ENCODE measurements around the gene CATSPER3. TPM values are rescaled to one million over a fixed set of nuclear protein-coding genes. Genes with fewer than 3 reads are reported as not detected.

Gene CATSPER3
- total RNA-seq, 4 donors from 2014 or later, result 0.42 to 0.65 TPM; not detected in 2

DNA sequence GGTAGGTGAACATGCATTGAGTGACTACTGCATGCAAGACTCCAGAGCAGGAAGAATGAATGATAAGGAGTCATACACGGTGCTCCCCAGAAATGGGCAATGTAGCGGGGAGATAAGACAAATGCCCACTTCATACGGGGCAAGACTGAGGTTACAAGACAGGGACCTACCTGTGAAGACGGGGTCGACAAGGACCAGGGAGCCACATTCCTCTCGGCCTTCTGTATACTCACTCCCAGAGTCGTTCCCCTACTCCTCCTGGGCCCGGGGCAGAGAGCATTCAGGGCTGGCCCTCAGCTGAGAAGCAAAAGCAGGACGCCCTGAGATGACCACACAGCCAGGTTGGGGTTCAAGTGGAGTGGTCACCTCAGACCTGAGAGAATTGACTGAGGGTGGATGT is 39.6 kb downstream of the CATSPER3 start:
- Histone ChIP-seq H3K27me3 (no peaks in the 10 kb centered on the region), H3K9me3 (no peaks in the 10 kb centered on the region), H3K4me1 (peaks cover 0 to 5% (median 0%) of the 10 kb centered on the region in 4 donors), H3K36me3 (no peaks in the 10 kb centered on the region), H3K4me3 (no peak overlapping the region), H3K27ac (replicated peaks in 1 of 4) (no peak overlapping the region)
- TF ChIP-seq, protein P1, sequence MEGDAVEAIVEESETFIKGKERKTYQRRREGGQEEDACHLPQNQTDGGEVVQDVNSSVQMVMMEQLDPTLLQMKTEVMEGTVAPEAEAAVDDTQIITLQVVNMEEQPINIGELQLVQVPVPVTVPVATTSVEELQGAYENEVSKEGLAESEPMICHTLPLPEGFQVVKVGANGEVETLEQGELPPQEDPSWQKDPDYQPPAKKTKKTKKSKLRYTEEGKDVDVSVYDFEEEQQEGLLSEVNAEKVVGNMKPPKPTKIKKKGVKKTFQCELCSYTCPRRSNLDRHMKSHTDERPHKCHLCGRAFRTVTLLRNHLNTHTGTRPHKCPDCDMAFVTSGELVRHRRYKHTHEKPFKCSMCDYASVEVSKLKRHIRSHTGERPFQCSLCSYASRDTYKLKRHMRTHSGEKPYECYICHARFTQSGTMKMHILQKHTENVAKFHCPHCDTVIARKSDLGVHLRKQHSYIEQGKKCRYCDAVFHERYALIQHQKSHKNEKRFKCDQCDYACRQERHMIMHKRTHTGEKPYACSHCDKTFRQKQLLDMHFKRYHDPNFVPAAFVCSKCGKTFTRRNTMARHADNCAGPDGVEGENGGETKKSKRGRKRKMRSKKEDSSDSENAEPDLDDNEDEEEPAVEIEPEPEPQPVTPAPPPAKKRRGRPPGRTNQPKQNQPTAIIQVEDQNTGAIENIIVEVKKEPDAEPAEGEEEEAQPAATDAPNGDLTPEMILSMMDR (IDR thresholded peaks at IDR 0.05), result no peak
- no peak for TF ChIP-seq EP300 (IDR thresholded peaks at IDR 0.05)
- no peak for TF ChIP-seq POLR2A (IDR thresholded peaks at IDR 0.05; ENCODE audit: low read depth)
- DNase-seq (ENCODE audit: extremely low spot score), result peak; percentile 82
- WGBS, result 89% methylated on average over 9 of the region's 9 CpGs
- intact Hi-C loops (cut with DNase I), result no loop called here

DNA sequence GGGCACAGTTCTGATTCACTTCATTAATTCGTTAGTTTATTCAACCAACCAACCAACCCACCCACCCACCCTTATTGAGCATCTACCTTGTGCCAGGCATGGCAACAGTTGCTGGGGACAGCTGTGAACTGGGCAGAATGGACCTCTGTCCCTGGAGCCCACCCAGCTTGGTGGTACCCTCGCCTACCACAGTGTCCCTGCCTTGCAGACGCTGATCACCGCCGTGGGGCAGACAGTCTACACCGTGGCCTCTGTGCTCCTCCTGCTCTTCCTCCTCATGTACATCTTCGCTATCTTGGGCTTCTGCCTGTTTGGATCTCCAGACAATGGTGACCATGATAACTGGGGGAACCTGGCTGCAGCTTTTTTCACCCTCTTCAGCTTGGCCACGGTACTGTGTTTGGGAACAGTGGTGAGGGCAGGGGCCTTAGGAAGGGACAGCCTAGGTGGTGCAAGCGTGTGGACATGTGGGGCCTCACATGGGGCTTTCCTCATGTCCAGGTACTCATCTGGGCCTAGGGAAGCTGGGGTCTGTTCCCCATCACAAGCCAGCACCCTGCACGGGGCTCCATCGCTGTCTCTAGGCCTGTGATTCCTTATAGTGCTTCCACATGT is 40.1 kb downstream of the CATSPER3 start:
- H3K27me3 ChIP-seq, result no peaks in the 10 kb centered on the region
- 86% methylated on average over 11 of the region's 11 CpGs for WGBS
- intact Hi-C loops (cut with DNase I), result no loop called here
- H3K36me3 ChIP-seq, result no peaks in the 10 kb centered on the region
- H3K9me3 ChIP-seq, result no peaks in the 10 kb centered on the region
- TF ChIP-seq EP300 (IDR thresholded peaks at IDR 0.05) (no peak), POLR2AphosphoS5 (IDR thresholded peaks at IDR 0.05) (no peak), POLR2A (IDR thresholded peaks at IDR 0.05; ENCODE audit: low read depth) (no peak)
- TF ChIP-seq, protein P1 (IDR thresholded peaks at IDR 0.05), result no peak
- peaks cover under 1 to 10% (median 4%) of the 10 kb centered on the region in 4 donors for H3K4me1 ChIP-seq
- H3K4me3 ChIP-seq, result no peak overlapping the region
- H3K27ac ChIP-seq (replicated peaks in 1 of 4), result no peak overlapping the region
- no peak for DNase-seq (ENCODE audit: extremely low spot score)

DNA sequence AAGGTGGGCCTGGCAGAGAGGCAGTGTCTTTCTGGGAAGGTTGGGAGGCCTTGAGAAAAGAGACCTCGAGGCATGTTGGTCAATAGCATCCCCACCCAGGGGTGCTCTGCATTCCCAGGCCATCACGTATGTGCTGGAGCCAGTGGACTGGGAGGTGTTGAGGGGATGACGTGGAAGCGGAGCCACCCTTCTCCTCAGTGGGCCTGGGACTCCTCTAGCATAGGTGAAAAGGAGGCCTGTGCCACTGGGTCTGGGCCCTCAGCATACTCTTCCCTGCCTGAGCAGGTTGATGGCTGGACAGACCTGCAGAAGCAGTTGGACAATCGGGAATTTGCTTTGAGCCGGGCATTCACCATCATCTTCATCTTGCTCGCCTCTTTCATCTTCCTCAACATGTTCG is 40.8 kb downstream of the CATSPER3 start:
- no peak overlapping the region for H3K27ac ChIP-seq (replicated peaks in 1 of 4)
- no peaks in the 10 kb centered on the region for H3K9me3 ChIP-seq
- H3K27me3 ChIP-seq, result no peaks in the 10 kb centered on the region
- TF ChIP-seq POLR2AphosphoS5 (IDR thresholded peaks at IDR 0.05) (no peak), EP300 (IDR thresholded peaks at IDR 0.05) (no peak), POLR2A (IDR thresholded peaks at IDR 0.05; ENCODE audit: low read depth) (no peak)
- TF ChIP-seq, protein P1 (IDR thresholded peaks at IDR 0.05), result no peak
- peak; percentile 77 for DNase-seq (ENCODE audit: extremely low spot score)
- intact Hi-C loops (cut with DNase I), result no loop called here
- 85% methylated on average over 7 of the region's 8 CpGs for WGBS
- no peaks in the 10 kb centered on the region for H3K36me3 ChIP-seq
- peaks cover 8 to 17% (median 11%) of the 10 kb centered on the region in 4 donors for H3K4me1 ChIP-seq
- no peak overlapping the region for H3K4me3 ChIP-seq

DNA sequence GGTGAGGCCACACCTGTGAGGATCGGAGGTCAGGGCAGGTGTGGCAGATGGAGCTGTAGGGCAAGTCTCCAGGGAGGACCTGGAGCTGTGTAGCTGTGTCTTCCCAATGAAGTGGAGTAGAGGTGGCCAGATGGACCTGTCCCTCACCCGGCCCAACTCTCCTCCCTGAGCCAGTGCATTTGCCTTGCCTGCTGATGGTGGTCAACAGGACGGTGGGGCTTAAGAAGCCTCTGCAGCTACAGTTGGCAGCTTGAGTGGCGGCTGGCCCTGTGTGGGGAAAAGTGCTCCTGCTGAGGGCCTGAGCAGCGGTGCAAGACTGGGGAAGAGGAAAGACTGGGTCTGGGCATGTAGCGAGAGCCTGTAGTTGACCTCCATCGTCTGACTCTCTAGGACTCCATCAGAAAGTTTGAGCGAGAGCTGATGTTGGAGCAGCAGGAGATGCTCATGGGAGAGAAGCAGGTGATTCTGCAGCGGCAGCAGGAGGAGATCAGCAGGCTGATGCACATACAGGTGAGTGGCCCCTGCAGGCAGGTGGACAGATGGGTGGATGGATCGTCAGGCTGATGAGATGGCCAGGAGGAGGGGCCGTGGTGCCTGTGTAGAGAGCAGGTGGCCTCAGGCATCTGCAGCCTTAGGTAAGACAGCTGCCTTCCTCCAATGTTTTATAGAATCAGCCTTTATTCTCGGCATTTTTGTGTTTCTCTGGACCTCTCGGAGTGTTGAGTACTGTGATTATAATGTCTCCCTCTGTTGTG is 41.5 kb downstream of the CATSPER3 start:
- peak; percentile 77 for DNase-seq (ENCODE audit: extremely low spot score)

More for the DNA sequence above, 41.5 kb downstream of the CATSPER3 start:
- TF ChIP-seq, protein P1 (IDR thresholded peaks at IDR 0.05), result no peak
- no peak for TF ChIP-seq POLR2A (IDR thresholded peaks at IDR 0.05; ENCODE audit: low read depth)
- no peak for TF ChIP-seq EP300 (IDR thresholded peaks at IDR 0.05)
- TF ChIP-seq POLR2AphosphoS5 (IDR thresholded peaks at IDR 0.05), result no peak
- Histone ChIP-seq H3K27ac (replicated peaks in 1 of 4) (no peak overlapping the region), H3K4me1 (peaks cover 14 to 23% (median 17%) of the 10 kb centered on the region in 4 donors), H3K36me3 (no peaks in the 10 kb centered on the region), H3K4me3 (no peak overlapping the region), H3K9me3 (no peaks in the 10 kb centered on the region), H3K27me3 (no peaks in the 10 kb centered on the region)
- intact Hi-C loops (cut with DNase I), result no loop called here
- 95% methylated on average over 12 of the region's 13 CpGs for WGBS

All from esophagus muscularis mucosa (tissue), 4 donors.